Chondrocyte (in vitro differentiated cells): Measurements from ENCODE around the gene TMTC3. TPM values are rescaled to one million over a fixed set of nuclear protein-coding genes. Genes with fewer than 3 reads are reported as not detected.

Source experiments
- DNase-seq: peaks from one replicate; pipeline ENCODE4 v3.0.0; 2021; ENCODE audit warnings: mixed read lengths, low spot score
- H3K27ac Mint-ChIP-seq: one replicate; pipeline ENCODE4 v1.8.0; 2021; ENCODE audit warnings: mild to moderate bottlenecking, moderate library complexity, mixed read lengths; ENCODE audit not compliant: unreplicated experiment
- H3K27me3 Mint-ChIP-seq: 2 replicates; pipeline ENCODE4 v1.8.0; 2021; ENCODE audit warnings: low read depth, mixed read lengths
- H3K36me3 Mint-ChIP-seq: 2 replicates; pipeline ENCODE4 v1.8.0; 2021; ENCODE audit warnings: low read depth, mixed read lengths
- H3K4me1 Mint-ChIP-seq: 2 replicates; pipeline ENCODE4 v1.8.0; 2021; ENCODE audit warnings: low read depth, mild to moderate bottlenecking, mixed read lengths
- H3K4me3 Mint-ChIP-seq: one replicate; pipeline ENCODE4 v1.8.0; 2021; ENCODE audit warnings: mild to moderate bottlenecking, moderate library complexity, mixed read lengths; ENCODE audit not compliant: unreplicated experiment
- H3K9me3 Mint-ChIP-seq: 2 replicates; pipeline ENCODE4 v1.8.0; 2021; ENCODE audit warnings: low read depth, mixed read lengths
- total RNA-seq: library from RNA; stranded (reverse); gene quantifications from 3 replicates; pipeline ENCODE4 v1.2.1, GENCODE V29; 2021
- TF ChIP-seq, protein P1 (sequence below): fragments of 200-600 bp; sonication (generic); IDR thresholded peaks from 2 replicates; pipeline ENCODE4 v1.5.0; 2021; ENCODE audit warnings: antibody characterized with exemption, mild to moderate bottlenecking, moderate library complexity

Gene TMTC3
- total RNA-seq, 1 donor from 2014 or later: 50.5 TPM

DNA sequence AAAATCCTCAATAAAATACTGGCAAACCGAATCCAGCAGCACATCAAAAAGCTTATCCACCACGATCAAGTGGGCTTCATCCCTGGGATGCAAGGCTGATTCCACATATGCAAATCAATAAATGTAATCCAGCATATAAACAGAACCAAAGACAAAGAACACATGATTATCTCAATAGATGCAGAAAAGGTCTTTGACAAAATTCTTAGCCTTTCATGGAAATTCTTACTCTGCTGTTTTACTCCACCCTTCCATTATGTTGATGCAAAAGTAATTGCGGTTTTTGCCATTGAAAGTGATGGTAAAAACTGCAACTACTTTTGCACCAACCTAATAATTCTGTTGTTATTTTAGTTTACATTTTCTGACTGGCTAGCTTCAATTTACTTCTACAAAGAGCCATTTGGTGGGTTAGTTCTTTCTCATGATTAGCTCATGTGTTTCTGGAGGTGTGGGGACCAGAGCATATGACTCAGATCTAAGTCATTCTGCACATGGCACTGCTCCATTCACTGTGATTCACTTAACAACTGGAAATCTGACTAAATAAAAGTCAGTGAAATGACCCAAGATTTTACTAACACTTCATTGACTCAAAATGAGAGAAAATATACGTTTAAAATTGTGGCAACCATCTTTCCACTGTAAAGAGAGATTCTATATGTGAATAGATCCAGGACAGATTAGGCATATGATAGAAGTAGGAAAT is 99.9 kb downstream of the TMTC3 start:
- Mint-ChIP-seq H3K36me3 (peaks cover 4% of the 10 kb centered on the region), H3K27me3 (peaks cover 3% of the 10 kb centered on the region), H3K4me3 (no peak overlapping the region), H3K9me3 (peaks cover 11% of the 10 kb centered on the region), H3K27ac (peak overlapping the region; percentile 86), H3K4me1 (peaks cover 36% of the 10 kb centered on the region)
- TF ChIP-seq, protein P1, sequence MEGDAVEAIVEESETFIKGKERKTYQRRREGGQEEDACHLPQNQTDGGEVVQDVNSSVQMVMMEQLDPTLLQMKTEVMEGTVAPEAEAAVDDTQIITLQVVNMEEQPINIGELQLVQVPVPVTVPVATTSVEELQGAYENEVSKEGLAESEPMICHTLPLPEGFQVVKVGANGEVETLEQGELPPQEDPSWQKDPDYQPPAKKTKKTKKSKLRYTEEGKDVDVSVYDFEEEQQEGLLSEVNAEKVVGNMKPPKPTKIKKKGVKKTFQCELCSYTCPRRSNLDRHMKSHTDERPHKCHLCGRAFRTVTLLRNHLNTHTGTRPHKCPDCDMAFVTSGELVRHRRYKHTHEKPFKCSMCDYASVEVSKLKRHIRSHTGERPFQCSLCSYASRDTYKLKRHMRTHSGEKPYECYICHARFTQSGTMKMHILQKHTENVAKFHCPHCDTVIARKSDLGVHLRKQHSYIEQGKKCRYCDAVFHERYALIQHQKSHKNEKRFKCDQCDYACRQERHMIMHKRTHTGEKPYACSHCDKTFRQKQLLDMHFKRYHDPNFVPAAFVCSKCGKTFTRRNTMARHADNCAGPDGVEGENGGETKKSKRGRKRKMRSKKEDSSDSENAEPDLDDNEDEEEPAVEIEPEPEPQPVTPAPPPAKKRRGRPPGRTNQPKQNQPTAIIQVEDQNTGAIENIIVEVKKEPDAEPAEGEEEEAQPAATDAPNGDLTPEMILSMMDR: no peak
- no peak for DNase-seq

DNA sequence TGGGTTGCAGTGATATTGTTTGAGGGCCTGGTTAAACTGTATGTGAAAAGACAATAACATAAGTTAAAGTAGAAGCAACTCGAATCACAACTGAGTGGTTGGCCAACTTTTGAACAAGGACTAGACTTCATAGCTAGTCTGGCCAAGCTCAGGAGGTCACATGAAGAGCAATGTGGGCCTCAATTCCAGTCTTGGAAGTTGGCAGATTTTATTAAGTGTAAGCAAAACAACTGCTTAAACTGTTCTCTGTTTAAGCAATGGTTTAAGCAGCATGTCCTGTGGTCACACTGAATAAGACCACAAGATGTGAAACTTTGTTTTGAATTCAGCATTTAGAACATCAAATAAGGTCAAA is 100.4 kb downstream of the TMTC3 start:
- Mint-ChIP-seq H3K4me1 (peaks cover 40% of the 10 kb centered on the region), H3K27ac (peak overlapping the region; percentile 86), H3K36me3 (peaks cover 4% of the 10 kb centered on the region), H3K27me3 (peaks cover 3% of the 10 kb centered on the region), H3K4me3 (no peak overlapping the region), H3K9me3 (peaks cover 11% of the 10 kb centered on the region)
- DNase-seq: no peak
- TF ChIP-seq, protein P1: no peak

DNA sequence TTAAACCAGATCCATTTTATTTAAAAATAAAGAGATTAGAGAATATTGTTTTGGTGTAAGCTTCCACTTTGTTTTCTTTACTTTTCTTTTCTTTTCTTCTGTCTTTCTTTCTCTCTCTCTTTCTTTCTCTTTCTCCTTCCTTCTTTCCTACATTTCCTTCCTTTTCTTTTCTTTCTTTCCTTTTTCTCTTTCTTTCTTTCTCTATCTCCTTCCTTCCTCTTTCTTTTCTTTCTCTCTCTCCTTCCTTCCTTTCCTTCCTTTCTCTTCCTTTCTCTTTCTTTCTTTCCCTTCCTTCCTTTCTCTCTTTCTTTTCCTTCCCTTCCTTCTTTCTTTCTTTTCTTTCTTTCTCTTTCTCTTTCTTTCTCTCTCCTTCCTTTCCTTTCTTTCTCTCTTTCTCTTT is 100.8 kb downstream of the TMTC3 start:
- TF ChIP-seq, protein P1: no peak
- no peak for DNase-seq
- peaks cover 39% of the 10 kb centered on the region for H3K4me1 Mint-ChIP-seq
- H3K36me3 Mint-ChIP-seq: peaks cover 4% of the 10 kb centered on the region
- no peak overlapping the region for H3K4me3 Mint-ChIP-seq
- H3K9me3 Mint-ChIP-seq: peaks cover 11% of the 10 kb centered on the region
- H3K27me3 Mint-ChIP-seq: peaks cover 3% of the 10 kb centered on the region
- H3K27ac Mint-ChIP-seq: peak overlapping the region; percentile 74

DNA sequence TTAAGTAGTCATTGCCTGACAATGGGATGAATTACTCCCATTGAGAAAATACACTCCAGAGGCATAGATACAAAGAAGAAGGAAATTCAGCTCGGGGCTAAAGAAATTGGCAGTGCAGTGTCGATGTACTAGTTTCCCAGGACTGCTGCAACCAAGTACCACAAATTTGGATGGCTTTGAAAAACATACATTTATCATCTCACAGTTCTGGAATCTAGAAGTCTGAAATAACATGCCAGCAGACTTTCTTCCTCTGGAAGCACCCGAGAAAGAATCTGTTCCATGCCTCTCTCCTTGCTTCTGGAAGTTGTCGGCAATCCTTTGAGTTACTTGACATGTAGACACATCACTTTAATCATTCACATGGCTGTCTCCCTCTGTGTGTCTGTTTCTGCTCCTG is 101.9 kb downstream of the TMTC3 start:
- peaks cover 3% of the 10 kb centered on the region for H3K27me3 Mint-ChIP-seq
- H3K36me3 Mint-ChIP-seq: peaks cover 4% of the 10 kb centered on the region

DNA sequence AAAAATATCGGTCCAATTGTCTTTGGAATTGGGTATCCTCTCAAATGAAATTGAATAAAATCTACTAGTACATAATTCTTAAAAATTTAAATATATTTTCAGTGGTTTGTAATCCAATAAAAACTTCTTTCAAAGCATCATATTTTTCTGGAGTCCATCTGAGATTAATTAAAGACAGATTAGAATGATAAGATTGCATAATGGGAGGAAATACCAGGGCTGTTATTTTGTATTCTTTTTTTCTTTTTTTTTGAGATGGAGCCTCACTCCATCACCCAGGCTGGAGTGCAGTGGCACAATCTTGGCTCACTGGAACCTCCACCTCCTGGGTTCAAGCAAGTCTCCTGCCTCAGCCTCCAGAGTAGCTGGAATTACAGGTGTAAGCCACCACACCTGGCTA is 103.8 kb downstream of the TMTC3 start:
- no peak overlapping the region for H3K4me3 Mint-ChIP-seq
- H3K36me3 Mint-ChIP-seq: no peaks in the 10 kb centered on the region
- H3K27ac Mint-ChIP-seq: no peak overlapping the region
- peaks cover 8% of the 10 kb centered on the region for H3K27me3 Mint-ChIP-seq
- peaks cover 39% of the 10 kb centered on the region for H3K4me1 Mint-ChIP-seq
- H3K9me3 Mint-ChIP-seq: peaks cover 7% of the 10 kb centered on the region
- TF ChIP-seq, protein P1: no peak
- no peak for DNase-seq

More for the DNA sequence above, 101.9 kb downstream of the TMTC3 start:
- peak overlapping the region; percentile 36 for H3K27ac Mint-ChIP-seq
- DNase-seq: no peak
- peaks cover 39% of the 10 kb centered on the region for H3K4me1 Mint-ChIP-seq
- H3K4me3 Mint-ChIP-seq: no peak overlapping the region
- TF ChIP-seq, protein P1: no peak
- peaks cover 11% of the 10 kb centered on the region for H3K9me3 Mint-ChIP-seq
